ENCODE data around the gene SSC5D.

SSC5D gene

DNA sequence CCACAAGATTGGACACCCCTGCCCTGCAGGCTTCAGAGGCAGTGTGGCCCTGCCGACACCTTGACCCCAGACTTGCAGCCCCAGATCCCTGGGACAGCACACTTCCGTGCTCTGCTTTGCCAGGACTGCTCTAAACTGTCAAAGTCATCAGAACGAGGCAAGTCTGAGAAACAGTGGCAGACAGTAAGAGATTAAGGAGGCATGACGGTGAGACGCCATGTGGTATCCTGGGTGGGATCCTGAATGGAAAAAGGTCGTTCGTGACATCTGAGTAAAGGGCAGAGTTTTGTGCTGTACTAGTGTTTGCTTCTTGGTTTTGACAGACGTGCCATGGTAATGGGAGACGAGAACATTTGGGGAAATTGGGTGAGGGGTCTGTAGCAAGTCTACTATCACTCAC, 78.6 kb downstream of the SSC5D start:
- no peak for TF ChIP-seq SIN3A (IDR thresholded peaks at IDR 0.05; ENCODE audit: borderline replicate concordance, insufficient read depth, low read length)
- no peak for TF ChIP-seq FOXP2 (optimal IDR thresholded peaks at IDR 0.05; ENCODE audit: borderline replicate concordance, extremely low read depth, extremely low read length, insufficient read depth)
- TF ChIP-seq TAF1 (IDR thresholded peaks at IDR 0.05; ENCODE audit: borderline replicate concordance, insufficient read depth, low read length), result no peak
- TF ChIP-seq, protein P1, sequence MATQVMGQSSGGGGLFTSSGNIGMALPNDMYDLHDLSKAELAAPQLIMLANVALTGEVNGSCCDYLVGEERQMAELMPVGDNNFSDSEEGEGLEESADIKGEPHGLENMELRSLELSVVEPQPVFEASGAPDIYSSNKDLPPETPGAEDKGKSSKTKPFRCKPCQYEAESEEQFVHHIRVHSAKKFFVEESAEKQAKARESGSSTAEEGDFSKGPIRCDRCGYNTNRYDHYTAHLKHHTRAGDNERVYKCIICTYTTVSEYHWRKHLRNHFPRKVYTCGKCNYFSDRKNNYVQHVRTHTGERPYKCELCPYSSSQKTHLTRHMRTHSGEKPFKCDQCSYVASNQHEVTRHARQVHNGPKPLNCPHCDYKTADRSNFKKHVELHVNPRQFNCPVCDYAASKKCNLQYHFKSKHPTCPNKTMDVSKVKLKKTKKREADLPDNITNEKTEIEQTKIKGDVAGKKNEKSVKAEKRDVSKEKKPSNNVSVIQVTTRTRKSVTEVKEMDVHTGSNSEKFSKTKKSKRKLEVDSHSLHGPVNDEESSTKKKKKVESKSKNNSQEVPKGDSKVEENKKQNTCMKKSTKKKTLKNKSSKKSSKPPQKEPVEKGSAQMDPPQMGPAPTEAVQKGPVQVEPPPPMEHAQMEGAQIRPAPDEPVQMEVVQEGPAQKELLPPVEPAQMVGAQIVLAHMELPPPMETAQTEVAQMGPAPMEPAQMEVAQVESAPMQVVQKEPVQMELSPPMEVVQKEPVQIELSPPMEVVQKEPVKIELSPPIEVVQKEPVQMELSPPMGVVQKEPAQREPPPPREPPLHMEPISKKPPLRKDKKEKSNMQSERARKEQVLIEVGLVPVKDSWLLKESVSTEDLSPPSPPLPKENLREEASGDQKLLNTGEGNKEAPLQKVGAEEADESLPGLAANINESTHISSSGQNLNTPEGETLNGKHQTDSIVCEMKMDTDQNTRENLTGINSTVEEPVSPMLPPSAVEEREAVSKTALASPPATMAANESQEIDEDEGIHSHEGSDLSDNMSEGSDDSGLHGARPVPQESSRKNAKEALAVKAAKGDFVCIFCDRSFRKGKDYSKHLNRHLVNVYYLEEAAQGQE (IDR thresholded peaks at IDR 0.05; ENCODE audit: insufficient read depth in 1 of 2, low read depth in 2 of 2, low read length in 2 of 2), result no peak
- no peak for TF ChIP-seq POLR2AphosphoS5 (IDR thresholded peaks at IDR 0.05; ENCODE audit: low read depth, low read length)

DNA sequence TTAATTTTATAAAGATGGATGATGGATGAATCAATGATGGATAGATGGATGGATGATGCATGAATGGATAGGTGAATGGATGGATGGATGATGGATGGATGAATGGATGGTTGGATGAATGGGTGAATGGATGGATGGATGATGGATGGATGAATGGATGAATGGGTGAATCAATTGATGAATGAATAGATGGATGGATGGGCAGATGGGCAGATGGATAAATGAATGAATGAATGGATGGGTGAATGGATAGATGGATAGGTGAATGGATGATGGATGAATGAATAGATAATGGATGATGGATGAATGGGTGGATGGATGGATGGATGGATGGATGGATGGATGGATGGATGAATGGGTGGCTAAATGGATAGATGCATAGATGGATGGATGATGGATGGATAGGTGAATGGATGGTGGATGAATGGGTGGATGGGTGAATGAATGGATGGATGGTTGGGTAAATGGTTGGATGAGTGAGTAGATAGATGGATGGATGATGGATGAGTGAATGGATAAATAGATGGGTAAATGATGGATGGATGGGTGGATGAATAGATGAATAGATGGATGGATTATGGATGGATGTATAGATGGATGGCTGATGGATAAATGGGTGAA, 79.6 kb downstream of the SSC5D start:
- no peak for TF ChIP-seq FOXP2 (optimal IDR thresholded peaks at IDR 0.05; ENCODE audit: borderline replicate concordance, extremely low read depth, extremely low read length, insufficient read depth)
- no peak for TF ChIP-seq POLR2AphosphoS5 (IDR thresholded peaks at IDR 0.05; ENCODE audit: low read depth, low read length)
- TF ChIP-seq TAF1 (IDR thresholded peaks at IDR 0.05; ENCODE audit: borderline replicate concordance, insufficient read depth, low read length), result no peak
- TF ChIP-seq, protein P1 (IDR thresholded peaks at IDR 0.05; ENCODE audit: insufficient read depth in 1 of 2, low read depth in 2 of 2, low read length in 2 of 2), result no peak
- TF ChIP-seq SIN3A (IDR thresholded peaks at IDR 0.05; ENCODE audit: borderline replicate concordance, insufficient read depth, low read length), result no peak

Data from PFSK-1 (cell line).